SK-MEL-5 (cell line): ENCODE results near the gene PTPRA. TPM values are rescaled to one million over a fixed set of nuclear protein-coding genes. Genes with fewer than 3 reads are reported as not detected.
A peak's percentile ranks its signal among the peaks of the same experiment; 100 is the strongest.

Experiments
- DNase-seq: peaks from one replicate; pipeline ENCODE4 v3.0.0-alpha.2; 2016; ENCODE audit warnings: low read depth, low spot score
- in situ Hi-C: cut with HindIII; loops from 2 replicates; pipeline ENCODE4 v1.10.0; 2016; ENCODE audit warnings: low sequenced_read_pairs, high pct_unique_total_duplicates, low pct_unique_long_range_greater_than_20kb
- total RNA-seq: library from RNA; depleted of rRNA; stranded (reverse); fragments of >200 nt; shearing (Covaris generic); gene quantifications from 2 replicates; pipeline ENCODE4 v1.2.3, GENCODE V29; 2014

Gene PTPRA
- total RNA-seq, 1 experiment from 2014 or later: 35.2 TPM

GRCh38 chr20:2955257-2955970 lies 82.1 kb downstream of the PTPRA start:
- in situ Hi-C loops: no loop called here

GRCh38 chr20:2956480-2956879 lies 83.2 kb downstream of the PTPRA start:
- no peak for DNase-seq
- in situ Hi-C loops: no loop called here

More at GRCh38 chr20:2955257-2955970, 82.1 kb downstream of the PTPRA start:
- no peak for DNase-seq

- in situ Hi-C loops: no loop called here
- no peak for DNase-seq
These were observed 94.6 kb downstream of the PTPRA start for GRCh38 chr20:2967841-2968240.

GRCh38 chr20:2972126-2972525 lies 98.8 kb downstream of the PTPRA start:
- in situ Hi-C loops: no loop called here
- no peak for DNase-seq

- in situ Hi-C loops: no loop called here
- DNase-seq: no peak
These were observed 100.3 kb downstream of the PTPRA start for GRCh38 chr20:2973574-2973973.

GRCh38 chr20:2978519-2978918 lies 105.2 kb downstream of the PTPRA start:
- in situ Hi-C loops: no loop called here
- DNase-seq: no peak

GRCh38 chr20:2981646-2982045 lies 108.4 kb downstream of the PTPRA start:
- no peak for DNase-seq

GRCh38 chr20:2983508-2983907 lies 110.2 kb downstream of the PTPRA start:
- in situ Hi-C loops: no loop called here

More at GRCh38 chr20:2981646-2982045, 108.4 kb downstream of the PTPRA start:
- in situ Hi-C loops: no loop called here

GRCh38 chr20:2984028-2984501 lies 110.8 kb downstream of the PTPRA start:
- no peak for DNase-seq
- in situ Hi-C loops: no loop called here

More at GRCh38 chr20:2983508-2983907, 110.2 kb downstream of the PTPRA start:
- no peak for DNase-seq

- in situ Hi-C loops: no loop called here
- no peak for DNase-seq
These were observed 111.8 kb downstream of the PTPRA start for GRCh38 chr20:2984956-2985661.

GRCh38 chr20:2986466-2986865 lies 113.2 kb downstream of the PTPRA start:
- in situ Hi-C loops: no loop called here
- no peak for DNase-seq

- in situ Hi-C loops: no loop called here
- DNase-seq: no peak
These were observed 114.6 kb downstream of the PTPRA start for GRCh38 chr20:2987861-2988260.

- in situ Hi-C loops: no loop called here
- DNase-seq: no peak
These were observed 118.3 kb downstream of the PTPRA start for GRCh38 chr20:2991532-2991931.

- in situ Hi-C loops: no loop called here
- DNase-seq: no peak
These were observed 120.0 kb downstream of the PTPRA start for GRCh38 chr20:2993250-2993649.

- in situ Hi-C loops: no loop called here
- no peak for DNase-seq
These were observed 122.5 kb downstream of the PTPRA start for GRCh38 chr20:2995796-2996195.

- DNase-seq: no peak
- in situ Hi-C loops: no loop called here
These were observed 125.4 kb downstream of the PTPRA start for GRCh38 chr20:2998728-2999127.

GRCh38 chr20:3000852-3001523 lies 127.7 kb downstream of the PTPRA start:
- peak; percentile 81 for DNase-seq
- in situ Hi-C loops: no loop called here

GRCh38 chr20:3003416-3003815 lies 130.1 kb downstream of the PTPRA start:
- DNase-seq: no peak
- in situ Hi-C loops: no loop called here
